ENCODE measurements around the gene ARHGAP6.

Gene ARHGAP6

GRCh38 chrX:11484290-11484689 lies 181.4 kb downstream of the ARHGAP6 start:
- Mint-ChIP-seq H3K4me3 (no peak overlapping the region), H3K9me3 (no peaks in the 10 kb centered on the region), H3K27ac (no peak overlapping the region), H3K36me3 (ENCODE audit: low read depth) (no peaks in the 10 kb centered on the region), H3K4me1 (ENCODE audit: low read depth) (no peaks in the 10 kb centered on the region), H3K27me3 (ENCODE audit: low read depth) (peaks cover 4% of the 10 kb centered on the region)

DNA sequence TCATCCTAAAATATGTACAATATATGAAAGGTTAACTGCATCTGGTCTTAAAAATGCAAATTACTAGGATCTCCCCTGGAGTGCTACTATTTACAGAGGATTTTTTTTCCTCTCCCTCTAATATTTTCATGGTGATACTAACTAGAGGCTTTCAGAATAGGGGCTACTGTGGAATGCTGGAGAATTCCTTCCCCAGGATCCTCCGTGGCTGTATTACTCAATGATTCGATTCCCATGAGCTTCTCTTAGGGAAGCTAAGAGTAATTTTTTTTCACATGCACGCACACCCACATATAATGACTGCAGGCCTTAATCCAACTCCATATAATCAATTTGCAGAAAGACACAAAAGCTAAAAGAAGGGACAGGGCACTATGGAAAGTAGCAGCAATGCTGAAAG lies 184.7 kb downstream of the ARHGAP6 start:
- Mint-ChIP-seq H3K27me3 (ENCODE audit: low read depth) (no peaks in the 10 kb centered on the region), H3K36me3 (ENCODE audit: low read depth) (no peaks in the 10 kb centered on the region), H3K9me3 (no peaks in the 10 kb centered on the region), H3K4me1 (ENCODE audit: low read depth) (no peaks in the 10 kb centered on the region), H3K27ac (no peak overlapping the region), H3K4me3 (no peak overlapping the region)

DNA sequence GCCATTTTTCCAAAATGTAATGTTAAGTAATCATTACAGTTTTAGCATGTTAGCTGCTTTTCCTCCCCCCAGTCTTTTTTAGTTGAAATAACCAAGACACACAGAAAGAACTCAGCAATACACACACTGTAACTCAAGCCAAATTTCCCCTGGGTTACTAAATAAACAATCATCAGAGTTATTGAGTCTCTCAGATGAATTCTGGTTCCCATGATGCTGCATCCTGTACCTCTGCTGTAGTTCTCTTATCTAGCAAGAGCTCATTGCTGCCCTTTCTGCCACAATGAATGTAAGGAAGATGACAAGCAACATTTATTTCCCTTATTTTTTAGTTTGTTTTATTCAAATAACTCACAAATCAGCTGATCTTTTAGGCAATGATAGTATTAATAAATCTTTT lies 185.1 kb downstream of the ARHGAP6 start:
- no peaks in the 10 kb centered on the region for H3K9me3 Mint-ChIP-seq
- H3K4me1 Mint-ChIP-seq (ENCODE audit: low read depth), result no peaks in the 10 kb centered on the region
- H3K4me3 Mint-ChIP-seq, result no peak overlapping the region
- H3K27me3 Mint-ChIP-seq (ENCODE audit: low read depth), result no peaks in the 10 kb centered on the region
- no peak overlapping the region for H3K27ac Mint-ChIP-seq
- no peaks in the 10 kb centered on the region for H3K36me3 Mint-ChIP-seq (ENCODE audit: low read depth)

- Mint-ChIP-seq H3K27ac (no peak overlapping the region), H3K4me1 (ENCODE audit: low read depth) (no peaks in the 10 kb centered on the region), H3K4me3 (no peak overlapping the region), H3K36me3 (ENCODE audit: low read depth) (no peaks in the 10 kb centered on the region), H3K27me3 (ENCODE audit: low read depth) (no peaks in the 10 kb centered on the region), H3K9me3 (no peaks in the 10 kb centered on the region)
These were observed 186.8 kb downstream of the ARHGAP6 start for GRCh38 chrX:11478911-11479310.

- H3K9me3 Mint-ChIP-seq, result no peaks in the 10 kb centered on the region
- no peaks in the 10 kb centered on the region for H3K27me3 Mint-ChIP-seq (ENCODE audit: low read depth)
- H3K27ac Mint-ChIP-seq, result no peak overlapping the region
- H3K36me3 Mint-ChIP-seq (ENCODE audit: low read depth), result no peaks in the 10 kb centered on the region
- no peaks in the 10 kb centered on the region for H3K4me1 Mint-ChIP-seq (ENCODE audit: low read depth)
- H3K4me3 Mint-ChIP-seq, result no peak overlapping the region
These were observed 187.7 kb downstream of the ARHGAP6 start for GRCh38 chrX:11478026-11478425.

DNA sequence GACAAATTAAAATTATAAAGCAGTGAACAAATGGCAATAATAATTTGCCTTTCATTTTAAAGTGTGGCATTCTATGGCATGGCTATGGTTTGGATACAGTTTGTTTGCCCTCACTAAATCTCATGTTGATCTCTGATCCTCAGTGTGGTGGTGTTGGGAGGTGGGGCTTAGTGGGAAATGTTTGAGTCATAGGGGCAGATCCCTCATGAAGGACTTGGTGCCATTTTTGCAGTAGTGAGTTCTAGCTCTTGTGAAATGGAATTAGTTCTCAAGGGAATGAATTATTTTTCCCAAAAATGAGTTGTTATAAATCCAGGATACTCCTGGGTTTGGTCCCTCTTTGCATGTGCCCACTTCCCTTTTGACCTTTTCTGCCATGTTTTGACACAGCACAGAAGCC lies 191.1 kb downstream of the ARHGAP6 start:
- Mint-ChIP-seq H3K36me3 (ENCODE audit: low read depth) (no peaks in the 10 kb centered on the region), H3K27ac (no peak overlapping the region), H3K27me3 (ENCODE audit: low read depth) (no peaks in the 10 kb centered on the region), H3K4me1 (ENCODE audit: low read depth) (no peaks in the 10 kb centered on the region), H3K4me3 (no peak overlapping the region), H3K9me3 (no peaks in the 10 kb centered on the region)

DNA sequence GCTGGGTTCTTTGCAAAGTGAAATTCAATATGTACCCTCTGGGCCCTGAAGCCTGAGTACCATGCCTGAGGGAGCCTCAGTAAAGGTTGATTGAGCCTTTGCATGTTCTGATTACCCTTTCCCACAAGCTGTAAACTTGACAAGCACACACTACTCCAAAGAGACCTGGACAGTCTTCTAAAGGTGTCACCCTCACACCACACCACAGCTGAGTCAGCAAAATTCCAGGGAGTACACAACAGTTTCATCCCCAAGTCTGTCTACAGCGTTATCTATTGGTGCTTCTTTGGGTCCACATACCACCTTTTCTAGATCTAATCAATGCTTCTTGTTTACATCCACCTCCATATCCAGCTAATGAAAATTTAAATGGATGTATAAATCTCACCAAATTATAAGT lies 191.7 kb downstream of the ARHGAP6 start:
- no peak overlapping the region for H3K27ac Mint-ChIP-seq
- no peaks in the 10 kb centered on the region for H3K36me3 Mint-ChIP-seq (ENCODE audit: low read depth)
- H3K4me1 Mint-ChIP-seq (ENCODE audit: low read depth), result no peaks in the 10 kb centered on the region
- no peaks in the 10 kb centered on the region for H3K9me3 Mint-ChIP-seq
- no peaks in the 10 kb centered on the region for H3K27me3 Mint-ChIP-seq (ENCODE audit: low read depth)
- no peak overlapping the region for H3K4me3 Mint-ChIP-seq

- no peaks in the 10 kb centered on the region for H3K9me3 Mint-ChIP-seq
- no peak overlapping the region for H3K4me3 Mint-ChIP-seq
- no peaks in the 10 kb centered on the region for H3K27me3 Mint-ChIP-seq (ENCODE audit: low read depth)
- no peaks in the 10 kb centered on the region for H3K36me3 Mint-ChIP-seq (ENCODE audit: low read depth)
- H3K27ac Mint-ChIP-seq, result no peak overlapping the region
- no peaks in the 10 kb centered on the region for H3K4me1 Mint-ChIP-seq (ENCODE audit: low read depth)
These were observed 192.8 kb downstream of the ARHGAP6 start for GRCh38 chrX:11472879-11473278.

GRCh38 chrX:11472381-11472780 lies 193.3 kb downstream of the ARHGAP6 start:
- H3K4me1 Mint-ChIP-seq (ENCODE audit: low read depth), result no peaks in the 10 kb centered on the region
- H3K27ac Mint-ChIP-seq, result no peak overlapping the region
- no peak overlapping the region for H3K4me3 Mint-ChIP-seq
- H3K9me3 Mint-ChIP-seq, result no peaks in the 10 kb centered on the region
- H3K36me3 Mint-ChIP-seq (ENCODE audit: low read depth), result no peaks in the 10 kb centered on the region
- no peaks in the 10 kb centered on the region for H3K27me3 Mint-ChIP-seq (ENCODE audit: low read depth)

DNA sequence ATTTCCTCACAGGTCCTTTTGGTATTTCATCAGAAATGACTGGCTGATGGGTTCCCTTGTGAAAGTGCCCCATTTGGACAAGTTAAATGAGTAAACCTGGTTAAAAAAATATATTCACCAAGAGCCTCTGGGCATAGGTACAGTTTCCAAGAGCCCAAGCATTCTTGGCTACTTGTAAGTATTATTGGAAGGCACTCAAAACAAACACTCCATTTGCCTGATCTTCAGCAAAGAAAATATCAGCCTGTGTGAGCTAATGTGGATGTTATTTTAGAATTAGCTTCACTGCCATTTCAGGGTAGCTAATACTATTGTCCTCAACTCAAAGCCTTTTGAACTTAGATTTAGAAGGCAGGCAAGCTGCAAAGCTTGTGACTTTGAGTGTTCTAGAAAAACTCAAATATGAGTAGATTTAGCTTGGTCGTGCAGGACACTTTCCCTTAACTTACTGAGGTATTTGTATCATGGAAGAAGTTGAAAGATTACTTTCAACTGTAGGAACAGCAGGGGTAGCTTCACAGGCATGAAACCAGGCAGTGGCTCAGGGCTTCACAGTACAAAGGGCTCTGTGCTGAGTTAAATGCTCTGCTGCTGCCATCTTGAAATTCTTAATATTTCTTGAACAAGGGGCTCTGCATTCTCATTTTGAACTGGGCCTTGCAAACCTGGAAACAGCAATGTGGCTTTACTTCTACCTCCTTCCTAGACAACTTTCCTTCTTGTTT lies 195.3 kb downstream of the ARHGAP6 start:
- no peak overlapping the region for H3K4me3 Mint-ChIP-seq
- H3K4me1 Mint-ChIP-seq (ENCODE audit: low read depth), result no peaks in the 10 kb centered on the region
- H3K36me3 Mint-ChIP-seq (ENCODE audit: low read depth), result no peaks in the 10 kb centered on the region
- H3K9me3 Mint-ChIP-seq, result no peaks in the 10 kb centered on the region
- no peaks in the 10 kb centered on the region for H3K27me3 Mint-ChIP-seq (ENCODE audit: low read depth)
- no peak overlapping the region for H3K27ac Mint-ChIP-seq

DNA sequence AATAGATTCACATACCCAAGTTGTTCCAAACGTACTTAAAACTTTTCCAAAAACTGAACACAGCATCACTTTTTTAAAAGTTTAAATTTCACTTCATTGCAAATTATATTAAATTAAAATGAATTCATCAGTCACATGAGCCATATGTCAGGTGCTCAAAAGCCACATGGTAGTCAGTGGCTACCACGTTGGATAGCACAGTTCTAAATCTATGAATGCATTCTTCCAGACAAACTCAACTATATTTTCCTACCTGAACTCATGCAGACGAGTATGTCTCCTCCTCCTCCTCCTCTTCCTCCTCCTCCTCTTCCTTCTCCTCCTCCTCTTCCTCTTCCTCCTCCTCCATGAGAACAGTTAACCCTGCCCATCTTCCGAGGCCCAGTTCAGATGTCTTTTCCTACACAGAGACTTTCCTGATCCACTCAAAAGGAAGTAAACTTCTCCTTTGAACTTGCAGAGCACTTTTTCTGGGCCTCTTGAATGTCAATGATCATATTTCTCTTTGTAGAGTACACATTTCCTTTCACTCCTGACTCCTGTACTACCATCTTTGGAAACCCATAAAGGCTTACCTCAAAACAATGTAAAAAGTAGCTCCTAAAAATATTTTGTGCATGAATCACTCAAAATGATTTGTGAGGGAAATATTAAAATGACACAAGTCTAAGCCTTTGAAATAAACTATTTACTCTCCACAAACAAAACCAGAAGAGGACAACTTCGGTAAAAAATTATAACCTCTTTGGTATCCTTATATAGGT lies 199.9 kb downstream of the ARHGAP6 start:
- Mint-ChIP-seq H3K9me3 (no peaks in the 10 kb centered on the region), H3K27ac (no peak overlapping the region), H3K4me3 (no peak overlapping the region), H3K27me3 (ENCODE audit: low read depth) (no peaks in the 10 kb centered on the region), H3K36me3 (ENCODE audit: low read depth) (no peaks in the 10 kb centered on the region), H3K4me1 (ENCODE audit: low read depth) (no peaks in the 10 kb centered on the region)

DNA sequence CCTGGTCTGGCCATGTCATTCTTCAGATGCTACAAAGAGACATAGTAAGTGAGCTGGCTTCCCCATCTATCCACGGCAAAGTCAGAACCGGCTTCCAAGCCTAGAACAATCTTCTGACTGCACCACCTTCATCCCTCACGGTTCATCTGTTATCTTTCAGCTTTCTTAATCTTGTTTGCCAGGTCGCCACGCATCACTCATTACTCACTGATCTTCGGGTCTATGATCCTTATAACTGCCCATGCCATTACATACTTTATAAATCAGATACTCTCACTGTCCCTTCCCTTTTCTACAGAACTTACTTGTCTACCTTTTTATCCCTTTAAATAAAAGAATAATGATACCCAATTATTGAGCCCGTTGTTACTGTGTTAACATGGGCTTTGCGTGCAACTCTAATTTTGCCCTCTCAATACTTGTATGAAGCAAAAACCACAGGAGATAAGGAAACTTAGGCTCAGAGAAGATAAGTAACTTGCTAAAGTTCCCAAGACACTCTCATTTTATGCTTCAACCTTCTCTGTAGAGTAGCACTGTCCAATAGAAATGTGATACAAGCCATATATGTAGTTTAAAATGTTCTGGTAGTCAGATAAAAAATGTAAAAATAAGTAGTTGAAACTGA lies 200.8 kb downstream of the ARHGAP6 start:
- no peaks in the 10 kb centered on the region for H3K4me1 Mint-ChIP-seq (ENCODE audit: low read depth)
- no peaks in the 10 kb centered on the region for H3K9me3 Mint-ChIP-seq
- no peak overlapping the region for H3K4me3 Mint-ChIP-seq

GRCh38 chrX:11464380-11464779 lies 201.3 kb downstream of the ARHGAP6 start:
- Mint-ChIP-seq H3K27me3 (ENCODE audit: low read depth) (no peaks in the 10 kb centered on the region), H3K36me3 (ENCODE audit: low read depth) (no peaks in the 10 kb centered on the region), H3K27ac (no peak overlapping the region), H3K4me3 (no peak overlapping the region), H3K4me1 (ENCODE audit: low read depth) (no peaks in the 10 kb centered on the region), H3K9me3 (no peaks in the 10 kb centered on the region)

More for the DNA sequence above, 200.8 kb downstream of the ARHGAP6 start:
- no peaks in the 10 kb centered on the region for H3K27me3 Mint-ChIP-seq (ENCODE audit: low read depth)
- no peaks in the 10 kb centered on the region for H3K36me3 Mint-ChIP-seq (ENCODE audit: low read depth)
- no peak overlapping the region for H3K27ac Mint-ChIP-seq

- H3K27me3 Mint-ChIP-seq (ENCODE audit: low read depth), result no peaks in the 10 kb centered on the region
- H3K27ac Mint-ChIP-seq, result no peak overlapping the region
- no peaks in the 10 kb centered on the region for H3K4me1 Mint-ChIP-seq (ENCODE audit: low read depth)
- H3K4me3 Mint-ChIP-seq, result no peak overlapping the region
- no peaks in the 10 kb centered on the region for H3K9me3 Mint-ChIP-seq
- no peaks in the 10 kb centered on the region for H3K36me3 Mint-ChIP-seq (ENCODE audit: low read depth)
These were observed 203.1 kb downstream of the ARHGAP6 start for GRCh38 chrX:11462648-11463047.

- Mint-ChIP-seq H3K4me3 (no peak overlapping the region), H3K27me3 (ENCODE audit: low read depth) (no peaks in the 10 kb centered on the region), H3K27ac (no peak overlapping the region), H3K36me3 (ENCODE audit: low read depth) (no peaks in the 10 kb centered on the region), H3K9me3 (no peaks in the 10 kb centered on the region), H3K4me1 (ENCODE audit: low read depth) (no peaks in the 10 kb centered on the region)
These were observed 203.6 kb downstream of the ARHGAP6 start for GRCh38 chrX:11462136-11462535.

Measured in T-helper 1 cell treated with Interleukin-12 subunit alpha and Interleukin-12 subunit beta and Interleukin-4 antibody, amounts not matched to agents 30 μg/mL and 1 μg/mL, for 36 hours (primary cell).